Stimulated activated CD4-positive, alpha-beta T cell treated with anti-CD3 and anti-CD28 coated beads, Interleukin-15, amount 100 ng/mL, for 48 hours (primary cell): ENCODE data around the gene NEB.
A peak's percentile ranks its signal among the peaks of the same experiment; 100 is the strongest.
"Not testable (repeated sequence)": the region's sequence is repeated elsewhere in the genome, so short reads cannot be mapped to it uniquely, and the experiment has no call there.

ENCODE experiments used
- DNase-seq, 2 donors: peaks; one replicate each; pipeline ENCODE4 v3.0.0-alpha.2; 2020; ENCODE audit warnings: low read depth in 2 of 2

Gene NEB

GRCh38 chr2:151651274-151651673, 83.0 kb downstream of the NEB start:
- DNase-seq: no peak

GRCh38 chr2:151650456-151650855, 83.8 kb downstream of the NEB start:
- no peak for DNase-seq

- DNase-seq: no peak
These were observed 84.3 kb downstream of the NEB start for GRCh38 chr2:151649966-151650365.

GRCh38 chr2:151649400-151649799, 84.9 kb downstream of the NEB start:
- no peak for DNase-seq

GRCh38 chr2:151646512-151646911, 87.8 kb downstream of the NEB start:
- DNase-seq: not testable (repeated sequence)

- DNase-seq: no peak
These were observed 89.7 kb downstream of the NEB start for GRCh38 chr2:151644580-151644979.

- DNase-seq: not testable (repeated sequence)
These were observed 92.4 kb downstream of the NEB start for GRCh38 chr2:151641895-151642294.

GRCh38 chr2:151640087-151640486, 94.2 kb downstream of the NEB start:
- no peak for DNase-seq

- no peak for DNase-seq
These were observed 95.3 kb downstream of the NEB start for GRCh38 chr2:151638990-151639389.

- no peak for DNase-seq
These were observed 95.9 kb downstream of the NEB start for GRCh38 chr2:151638191-151638933.

- peak; percentile 20 to 27 for DNase-seq
These were observed 97.0 kb downstream of the NEB start for GRCh38 chr2:151637271-151637781.

- no peak for DNase-seq
These were observed 99.4 kb downstream of the NEB start for GRCh38 chr2:151634736-151635467.

GRCh38 chr2:151632993-151633565, 101.2 kb downstream of the NEB start:
- no peak for DNase-seq

GRCh38 chr2:151630372-151630771, 103.9 kb downstream of the NEB start:
- no peak for DNase-seq

- DNase-seq: no peak
These were observed 106.9 kb downstream of the NEB start for GRCh38 chr2:151627353-151627752.

- no peak for DNase-seq
These were observed 110.0 kb downstream of the NEB start for GRCh38 chr2:151624271-151624670.

GRCh38 chr2:151623631-151624030, 110.6 kb downstream of the NEB start:
- DNase-seq: no peak

GRCh38 chr2:151620761-151621160, 113.5 kb downstream of the NEB start:
- DNase-seq: no peak

GRCh38 chr2:151619337-151619989, 114.8 kb downstream of the NEB start:
- no peak for DNase-seq

GRCh38 chr2:151616760-151617339, 117.4 kb downstream of the NEB start:
- DNase-seq: no peak

- no peak for DNase-seq
These were observed 119.5 kb downstream of the NEB start for GRCh38 chr2:151614606-151615306.
